Activated B cell treated with CpG ODN at 0.5 μM for 24 hours (primary cell): ENCODE measurements around the gene CRYBG3. TPM values are rescaled to one million over a fixed set of nuclear protein-coding genes. Genes with fewer than 3 reads are reported as not detected.

Experiments used
- ATAC-seq: fragments of 200-7000 bp; cut with Tn5 transposase; one replicate; pipeline ENCODE4 v1.10.0; 2021; ENCODE audit warnings: low read depth, mild to moderate bottlenecking, moderate library complexity
- CTCF ChIA-PET: fragments of 350-600 bp; sonication (Branson Sonifier 250); formaldehyde crosslinking; loops from one replicate; lab custom pipeline; 2021; ENCODE audit warnings: antibody characterized with exemption; lab: Charles Lee
- POLR2A ChIA-PET: fragments of 350-600 bp; sonication (Branson Sonifier 250); formaldehyde crosslinking; loops from one replicate; lab custom pipeline; 2021; ENCODE audit warnings: antibody characterized with exemption; lab: Charles Lee
- DNase-seq: peaks from one replicate; pipeline ENCODE4 v3.0.0; 2022
- H3K27ac Mint-ChIP-seq: one replicate; pipeline ENCODE4 v1.8.0; 2020; ENCODE audit warnings: mixed read lengths
- H3K27me3 Mint-ChIP-seq: one replicate; pipeline ENCODE4 v1.8.0; 2021; ENCODE audit warnings: mixed read lengths
- H3K36me3 Mint-ChIP-seq: one replicate; pipeline ENCODE4 v1.8.0; 2021; ENCODE audit warnings: low read depth, mixed read lengths
- H3K4me1 Mint-ChIP-seq: one replicate; pipeline ENCODE4 v1.8.0; 2021; ENCODE audit warnings: mixed read lengths
- H3K4me3 Mint-ChIP-seq: one replicate; pipeline ENCODE4 v1.8.0; 2020; ENCODE audit warnings: mild to moderate bottlenecking, mixed read lengths
- H3K9me3 Mint-ChIP-seq: one replicate; pipeline ENCODE4 v1.8.0; 2020; ENCODE audit warnings: mixed read lengths
- CTCF ChIP-seq: fragments of 200-600 bp; IDR thresholded peaks from one replicate; pipeline ENCODE4 v1.8.0; 2022; ENCODE audit warnings: antibody characterized with exemption, mild to moderate bottlenecking
- intact Hi-C: fragments of 100-400 bp; cut with micrococcal nuclease; formaldehyde crosslinking; loops from one replicate; pipeline ENCODE4 v1.15.1; 2024
- total RNA-seq: library from RNA; stranded (reverse); gene quantifications from 2 replicates; pipeline ENCODE4 v1.2.3, GENCODE V29; 2022

CRYBG3 gene
- total RNA-seq, 1 donor from 2014 or later = 1.5 TPM

GRCh38 chr3:97882975-97883598 lies 61.3 kb downstream of the CRYBG3 start:
- H3K9me3 Mint-ChIP-seq = no peaks in the 10 kb centered on the region
- no peak for ATAC-seq
- intact Hi-C loops = no loop called here
- no peak for DNase-seq
- no peaks in the 10 kb centered on the region for H3K4me1 Mint-ChIP-seq
- H3K4me3 Mint-ChIP-seq = no peak overlapping the region
- H3K27me3 Mint-ChIP-seq = no peaks in the 10 kb centered on the region
- no peak for TF ChIP-seq CTCF
- H3K36me3 Mint-ChIP-seq = no peaks in the 10 kb centered on the region
- POLR2A ChIA-PET = no interaction called here
- H3K27ac Mint-ChIP-seq = no peak overlapping the region
- CTCF ChIA-PET = no interaction called here

GRCh38 chr3:97883736-97884135 lies 61.9 kb downstream of the CRYBG3 start:
- CTCF ChIA-PET = no interaction called here
- no peaks in the 10 kb centered on the region for H3K9me3 Mint-ChIP-seq
- no peak overlapping the region for H3K27ac Mint-ChIP-seq
- H3K4me3 Mint-ChIP-seq = no peak overlapping the region
- no peak for TF ChIP-seq CTCF
- H3K27me3 Mint-ChIP-seq = no peaks in the 10 kb centered on the region
- ATAC-seq = no peak
- DNase-seq = no peak
- intact Hi-C loops = no loop called here
- no peaks in the 10 kb centered on the region for H3K36me3 Mint-ChIP-seq
- POLR2A ChIA-PET = no interaction called here
- H3K4me1 Mint-ChIP-seq = no peaks in the 10 kb centered on the region

GRCh38 chr3:97884586-97885123 lies 62.8 kb downstream of the CRYBG3 start:
- H3K4me3 Mint-ChIP-seq = no peak overlapping the region
- DNase-seq = no peak
- no peaks in the 10 kb centered on the region for H3K36me3 Mint-ChIP-seq
- intact Hi-C loops = no loop called here
- CTCF ChIA-PET = no interaction called here
- no peaks in the 10 kb centered on the region for H3K27me3 Mint-ChIP-seq
- POLR2A ChIA-PET = no interaction called here
- H3K4me1 Mint-ChIP-seq = no peaks in the 10 kb centered on the region
- no peaks in the 10 kb centered on the region for H3K9me3 Mint-ChIP-seq
- no peak overlapping the region for H3K27ac Mint-ChIP-seq
- no peak for ATAC-seq
- TF ChIP-seq CTCF = no peak

GRCh38 chr3:97885931-97886824 lies 64.4 kb downstream of the CRYBG3 start:
- H3K4me3 Mint-ChIP-seq = no peak overlapping the region
- no peak for TF ChIP-seq CTCF
- ChIA-PET POLR2A (no interaction called here), CTCF (no interaction called here)
- H3K4me1 Mint-ChIP-seq = no peaks in the 10 kb centered on the region
- no peaks in the 10 kb centered on the region for H3K27me3 Mint-ChIP-seq
- H3K36me3 Mint-ChIP-seq = no peaks in the 10 kb centered on the region
- H3K9me3 Mint-ChIP-seq = no peaks in the 10 kb centered on the region
- DNase-seq = no peak
- no peak for ATAC-seq
- no peak overlapping the region for H3K27ac Mint-ChIP-seq
- intact Hi-C loops = no loop called here

GRCh38 chr3:97889814-97890213 lies 68.0 kb downstream of the CRYBG3 start:
- POLR2A ChIA-PET = no interaction called here
- CTCF ChIA-PET = no interaction called here
- Mint-ChIP-seq H3K4me1 (no peaks in the 10 kb centered on the region), H3K27ac (no peak overlapping the region), H3K9me3 (no peaks in the 10 kb centered on the region), H3K4me3 (no peak overlapping the region), H3K36me3 (no peaks in the 10 kb centered on the region), H3K27me3 (no peaks in the 10 kb centered on the region)
- intact Hi-C loops = no loop called here
- no peak for TF ChIP-seq CTCF
- DNase-seq (no peak), ATAC-seq (no peak)
